Fibroblast of villous mesenchyme (primary cell): Measurements from ENCODE around the gene SCN3A. TPM values are rescaled to one million over a fixed set of nuclear protein-coding genes. Genes with fewer than 3 reads are reported as not detected.

Source experiments
- DNase-seq: peaks from one replicate; pipeline ENCODE4 v3.0.0-alpha.2; 2010; ENCODE audit warnings: low read depth
- H3K4me3 ChIP-seq: 2 replicates; pipeline ENCODE4 v1.5.1; 2011; ENCODE audit warnings: low read depth, mild to moderate bottlenecking, low read length
- total RNA-seq: library from RNA; depleted of rRNA; stranded (reverse); fragments of >200 nt; gene quantifications from 2 replicates; pipeline ENCODE4 v1.2.3, GENCODE V29; 2012
- TF ChIP-seq, protein P1 (sequence below): IDR thresholded peaks from 2 replicates; pipeline ENCODE4 v1.5.1; 2012; ENCODE audit warnings: low read depth, mild to moderate bottlenecking, low read length; ENCODE audit not compliant: insufficient read depth

The SCN3A gene
- total RNA-seq, 1 donor: not detected

DNA sequence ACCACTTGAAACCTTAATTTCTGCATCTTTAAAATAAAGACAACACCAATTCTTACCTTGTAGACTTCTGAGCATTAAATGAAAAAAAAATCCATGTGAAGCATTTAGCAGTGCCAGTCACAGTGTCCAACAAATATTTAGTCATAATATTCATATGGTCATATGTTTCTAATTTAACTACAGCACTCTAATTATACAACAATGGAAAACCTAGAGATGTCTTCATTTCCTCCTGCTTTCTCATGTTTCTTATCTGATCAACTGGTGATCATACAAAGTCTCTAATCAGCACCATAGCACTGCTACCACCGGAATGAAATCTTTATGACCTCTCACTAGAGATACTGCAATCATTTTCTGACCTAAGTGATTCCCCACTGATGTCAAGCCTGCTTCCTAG, 10.2 kb upstream of the SCN3A start:
- DNase-seq: no peak
- TF ChIP-seq, protein P1, sequence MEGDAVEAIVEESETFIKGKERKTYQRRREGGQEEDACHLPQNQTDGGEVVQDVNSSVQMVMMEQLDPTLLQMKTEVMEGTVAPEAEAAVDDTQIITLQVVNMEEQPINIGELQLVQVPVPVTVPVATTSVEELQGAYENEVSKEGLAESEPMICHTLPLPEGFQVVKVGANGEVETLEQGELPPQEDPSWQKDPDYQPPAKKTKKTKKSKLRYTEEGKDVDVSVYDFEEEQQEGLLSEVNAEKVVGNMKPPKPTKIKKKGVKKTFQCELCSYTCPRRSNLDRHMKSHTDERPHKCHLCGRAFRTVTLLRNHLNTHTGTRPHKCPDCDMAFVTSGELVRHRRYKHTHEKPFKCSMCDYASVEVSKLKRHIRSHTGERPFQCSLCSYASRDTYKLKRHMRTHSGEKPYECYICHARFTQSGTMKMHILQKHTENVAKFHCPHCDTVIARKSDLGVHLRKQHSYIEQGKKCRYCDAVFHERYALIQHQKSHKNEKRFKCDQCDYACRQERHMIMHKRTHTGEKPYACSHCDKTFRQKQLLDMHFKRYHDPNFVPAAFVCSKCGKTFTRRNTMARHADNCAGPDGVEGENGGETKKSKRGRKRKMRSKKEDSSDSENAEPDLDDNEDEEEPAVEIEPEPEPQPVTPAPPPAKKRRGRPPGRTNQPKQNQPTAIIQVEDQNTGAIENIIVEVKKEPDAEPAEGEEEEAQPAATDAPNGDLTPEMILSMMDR: no peak
- no peak overlapping the region for H3K4me3 ChIP-seq

DNA sequence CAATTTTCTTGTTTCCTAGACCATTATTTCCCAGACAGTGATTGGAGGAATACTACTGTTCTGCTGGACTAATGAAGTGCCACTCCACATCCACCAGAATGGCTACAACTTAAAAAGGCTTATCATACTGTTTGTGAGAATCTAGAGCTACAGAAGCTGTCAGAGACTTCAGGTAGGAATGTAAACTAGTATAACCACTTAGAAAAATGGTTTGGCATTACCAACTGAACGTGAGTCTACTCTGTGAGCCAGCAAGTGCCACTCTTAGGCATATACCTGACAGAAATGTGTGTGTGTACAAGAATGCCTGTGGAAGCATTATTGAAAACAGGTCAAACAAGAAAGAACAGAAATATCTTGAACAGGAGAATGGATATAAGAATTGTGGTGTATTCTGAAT, 4.2 kb upstream of the SCN3A start:
- TF ChIP-seq, protein P1: no peak
- DNase-seq: no peak
- no peak overlapping the region for H3K4me3 ChIP-seq

DNA sequence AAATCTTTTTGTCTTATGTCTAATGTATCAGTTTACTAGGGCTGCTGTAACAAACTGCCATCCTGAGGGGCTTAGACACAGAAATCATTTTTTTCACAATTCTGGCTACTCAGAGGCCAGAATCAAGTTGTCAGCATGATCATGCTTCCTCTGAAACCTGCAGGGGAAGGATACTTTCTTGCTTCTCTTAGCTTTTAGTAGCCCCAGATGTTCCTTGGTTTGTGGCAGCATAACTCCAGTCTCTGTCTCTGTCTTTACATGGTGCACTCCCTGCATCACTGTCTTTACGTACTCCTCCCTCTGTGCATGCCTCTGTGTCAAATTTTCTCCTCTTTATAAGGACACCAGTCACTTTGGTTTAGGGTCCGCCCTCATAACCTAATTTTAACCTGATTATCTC, 2.0 kb upstream of the SCN3A start:
- no peak for DNase-seq
- TF ChIP-seq, protein P1: no peak
- no peak overlapping the region for H3K4me3 ChIP-seq

DNA sequence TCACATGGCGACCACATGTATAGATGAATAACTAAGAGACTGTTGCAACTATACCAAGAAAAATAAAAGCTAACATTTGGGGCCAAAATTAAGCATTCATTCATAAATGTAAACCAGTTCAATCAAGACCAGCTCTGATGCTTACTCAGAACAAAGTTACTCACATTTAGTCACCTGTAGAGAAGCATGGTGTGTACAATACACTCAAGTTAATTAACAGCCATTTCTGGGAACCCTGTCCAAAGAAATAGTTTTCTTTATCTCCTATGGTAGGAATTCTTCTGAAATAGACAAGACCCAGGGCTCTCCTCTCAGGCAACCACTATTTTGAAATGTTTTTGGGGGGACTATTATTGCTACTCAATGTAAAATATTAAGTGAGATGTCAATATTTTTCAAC, 1.6 kb downstream of the SCN3A start:
- TF ChIP-seq, protein P1: no peak
- H3K4me3 ChIP-seq: no peak overlapping the region
- DNase-seq: no peak

DNA sequence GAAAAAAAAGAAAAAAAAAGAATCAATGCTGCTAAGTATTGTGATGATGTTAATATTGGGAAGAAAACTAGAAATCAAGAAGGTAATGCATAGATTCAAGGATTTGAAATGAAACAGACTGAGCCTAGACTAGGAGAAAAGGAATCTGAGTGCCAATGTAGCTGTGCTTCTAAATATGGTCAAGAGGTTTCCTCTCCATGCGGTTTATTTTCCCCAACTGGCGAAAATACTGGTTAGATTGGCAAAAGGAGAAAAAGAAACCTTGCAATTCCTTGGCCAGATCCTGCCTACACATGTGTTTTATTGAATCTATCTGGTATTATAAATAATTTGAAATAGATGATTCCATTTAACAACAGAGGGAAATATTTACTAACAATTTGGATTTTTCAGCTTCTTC, 5.7 kb downstream of the SCN3A start:
- DNase-seq: no peak
- no peak overlapping the region for H3K4me3 ChIP-seq
- TF ChIP-seq, protein P1: no peak

DNA sequence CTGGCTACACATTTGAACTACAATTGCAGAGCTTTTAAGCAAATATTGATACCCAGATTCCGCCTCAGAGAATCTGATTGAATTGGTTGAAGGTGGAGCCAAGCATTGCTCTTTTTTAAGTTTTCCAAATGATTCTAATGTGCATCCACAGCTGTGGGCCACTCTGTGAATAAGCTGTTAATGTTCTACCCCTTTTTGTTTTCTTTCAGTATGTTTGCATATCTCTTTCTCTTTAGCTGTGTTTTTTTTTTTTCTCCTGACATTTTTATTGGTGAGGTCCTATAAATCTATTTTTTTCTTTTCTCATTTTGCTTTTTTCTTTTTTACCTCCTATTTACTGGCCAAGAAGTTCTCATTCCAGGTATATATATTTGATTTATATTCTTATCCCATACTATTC, 6.5 kb downstream of the SCN3A start:
- DNase-seq: no peak
- TF ChIP-seq, protein P1: no peak

DNA sequence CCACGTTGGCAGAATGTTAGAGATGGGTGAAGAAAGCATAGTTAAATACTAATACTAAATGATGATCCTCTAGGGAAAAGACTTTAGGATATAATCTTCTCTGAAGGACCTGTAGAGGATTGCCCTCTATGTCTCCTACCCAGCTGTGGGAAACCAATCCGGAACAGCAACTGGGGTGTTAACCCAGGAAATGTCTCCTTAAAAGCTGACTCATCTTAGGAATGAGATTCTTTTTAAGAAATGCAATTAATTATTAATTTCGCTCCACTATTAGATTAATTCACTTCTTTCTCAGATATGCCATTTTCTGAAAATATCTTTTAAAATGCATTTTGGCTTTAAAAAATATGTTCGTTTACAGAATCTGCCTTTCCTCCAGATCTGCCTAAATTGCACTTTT, 7.4 kb downstream of the SCN3A start:
- no peak overlapping the region for H3K4me3 ChIP-seq
- DNase-seq: no peak
- TF ChIP-seq, protein P1: no peak

More for the DNA sequence above, 6.5 kb downstream of the SCN3A start:
- no peak overlapping the region for H3K4me3 ChIP-seq
